IMR-90 (cell line): Measurements from ENCODE around the gene KCNMA1. TPM values are rescaled to one million over a fixed set of nuclear protein-coding genes. Genes with fewer than 3 reads are reported as not detected.

ENCODE experiments used
- ATAC-seq: fragments of 200-7000 bp; cut with Tn5 transposase; 2 replicates; pipeline ENCODE4 v1.9.1; 2020; ENCODE audit warnings: low read depth, mild to moderate bottlenecking, moderate library complexity
- BruUV-seq: library from RNA; stranded (reverse); fragments of 400-500 nt; replicated peaks from 2 replicates; lab custom pipeline; 2021; lab: Mats Ljungman, UMichigan
- CTCF ChIA-PET: fragments of 300-600 bp; formaldehyde crosslinking; extraction: SDS; loops from one replicate; lab custom pipeline; 2021; ENCODE audit warnings: antibody characterized with exemption; lab: Yijun Ruan, JAX
- POLR2A ChIA-PET: fragments of 300-600 bp; sonication (Branson Sonifier 250); formaldehyde crosslinking; loops from one replicate; lab custom pipeline; 2022; ENCODE audit warnings: antibody characterized with exemption; ENCODE audit not compliant: unreplicated experiment; lab: Charles Lee
- DNase-seq: peaks from one replicate; pipeline ENCODE4 v3.0.0; 2013
- H2AFZ ChIP-seq: replicated peaks from 2 replicates; pipeline ENCODE3; 2013; ENCODE audit warnings: low read length, mild to moderate bottlenecking; ENCODE audit not compliant: poor library complexity
- H2AK5ac ChIP-seq: 2 replicates; pipeline ENCODE4 v1.6.1; 2013; ENCODE audit warnings: low read depth, low read length, inconsistent platforms
- H2AK9ac ChIP-seq: replicated peaks from 2 replicates; pipeline ENCODE3; 2013; ENCODE audit warnings: mild to moderate bottlenecking, low read depth, low read length, moderate library complexity; ENCODE audit not compliant: poor library complexity
- H2BK120ac ChIP-seq: 2 replicates; pipeline ENCODE4 v1.6.1; 2013; ENCODE audit warnings: low read depth, low read length, inconsistent platforms
- H2BK15ac ChIP-seq: 3 replicates; pipeline ENCODE4 v1.6.1; 2013; ENCODE audit warnings: low read depth, low read length, inconsistent platforms
- H2BK20ac ChIP-seq: 2 replicates; pipeline ENCODE4 v1.6.1; 2013; ENCODE audit warnings: low read depth, mild to moderate bottlenecking, inconsistent platforms, low read length, moderate library complexity
- H2BK5ac ChIP-seq: 2 replicates; pipeline ENCODE4 v1.6.1; 2013; ENCODE audit warnings: mild to moderate bottlenecking, low read depth, low read length, inconsistent platforms; ENCODE audit not compliant: poor library complexity, severe bottlenecking
- H3K14ac ChIP-seq: replicated peaks from 2 replicates; pipeline ENCODE4 v1.6.1; 2013; ENCODE audit warnings: low read depth, low read length, inconsistent platforms
- H3K18ac ChIP-seq: 2 replicates; pipeline ENCODE4 v1.6.1; 2013; ENCODE audit warnings: low read depth, low read length, control low read depth
- H3K23ac ChIP-seq: 2 replicates; pipeline ENCODE4 v1.6.1; 2013; ENCODE audit warnings: low read depth, low read length, inconsistent platforms
- H3K27ac ChIP-seq: 2 replicates; pipeline ENCODE4 v1.5.1; 2013; ENCODE audit warnings: mild to moderate bottlenecking, control low read depth, low read length; ENCODE audit not compliant: insufficient read depth
- H3K27me3 ChIP-seq: 2 replicates; pipeline ENCODE4 v1.6.1; 2013; ENCODE audit warnings: low read length; ENCODE audit not compliant: control insufficient read depth, insufficient read depth
- H3K36me3 ChIP-seq: 2 replicates; pipeline ENCODE4 v1.6.1; 2013; ENCODE audit warnings: low read length, mixed read lengths; ENCODE audit not compliant: control insufficient read depth, insufficient read depth
- H3K4ac ChIP-seq: 2 replicates; pipeline ENCODE4 v1.6.1; 2013; ENCODE audit warnings: low read depth, low read length, inconsistent platforms
- H3K4me1 ChIP-seq: 2 replicates; pipeline ENCODE4 v1.6.1; 2013; ENCODE audit warnings: low read length, mixed read lengths; ENCODE audit not compliant: control insufficient read depth, insufficient read depth
- H3K4me2 ChIP-seq: 2 replicates; pipeline ENCODE4 v1.6.1; 2013; ENCODE audit warnings: low read depth, mild to moderate bottlenecking, control low read depth, low read length, moderate library complexity
- H3K4me3 ChIP-seq: 2 replicates; pipeline ENCODE4 v1.5.1; 2013; ENCODE audit warnings: low read depth, mild to moderate bottlenecking, control low read depth, low read length, moderate library complexity; ENCODE audit not compliant: insufficient read depth
- H3K56ac ChIP-seq: 2 replicates; pipeline ENCODE4 v1.6.1; 2013; ENCODE audit warnings: low read length, inconsistent platforms; ENCODE audit not compliant: insufficient read depth; ENCODE audit errors: extremely low read depth
- H3K79me1 ChIP-seq, 2 experiments: 2 replicates each; pipeline ENCODE4 v1.6.1; 2013; ENCODE audit warnings: low read length in 2 of 2, inconsistent platforms in 1 of 2, low read depth in 1 of 2
- H3K9ac ChIP-seq: 2 replicates; pipeline ENCODE4 v1.6.1; 2013; ENCODE audit warnings: low read depth, low read length, control low read depth
- H3K9me1 ChIP-seq: 2 replicates; pipeline ENCODE4 v1.6.1; 2013; ENCODE audit warnings: low read length, inconsistent platforms; ENCODE audit not compliant: insufficient read depth
- H3K9me3 ChIP-seq: 2 replicates; pipeline ENCODE4 v1.6.1; 2013; ENCODE audit warnings: low read length; ENCODE audit not compliant: control insufficient read depth, insufficient read depth
- H4K20me1 ChIP-seq: 2 replicates; pipeline ENCODE4 v1.6.1; 2013; ENCODE audit warnings: low read length, inconsistent platforms; ENCODE audit not compliant: insufficient read depth
- H4K5ac ChIP-seq: 2 replicates; pipeline ENCODE4 v1.6.1; 2013; ENCODE audit warnings: mild to moderate bottlenecking, low read depth, low read length, control low read depth
- H4K8ac ChIP-seq, 2 experiments: 2 replicates each; pipeline ENCODE4 v1.6.1; 2013; ENCODE audit warnings: low read depth in 2 of 2, low read length in 2 of 2, control low read depth in 1 of 2, inconsistent platforms in 1 of 2
- H4K91ac ChIP-seq: 2 replicates; pipeline ENCODE4 v1.6.1; 2013; ENCODE audit warnings: low read depth, low read length, inconsistent platforms; ENCODE audit not compliant: insufficient read depth
- CEBPB ChIP-seq: IDR thresholded peaks from 2 replicates; pipeline ENCODE4 v1.6.1; 2012; ENCODE audit warnings: low read depth, low read length, improper control_type of control experiment
- SMC3 ChIP-seq: fragments of 150-350 bp; IDR thresholded peaks from 2 replicates; pipeline ENCODE4 v1.6.1; 2016; ENCODE audit warnings: low read depth, mild to moderate bottlenecking, antibody characterized with exemption, low read length, moderate library complexity
- WGBS, 2 experiments: methylation state at CpG; one replicate each; pipeline versions ENCODE4 v1.1.5 to v1.1.7; 2013; ENCODE audit warnings: missing lambda C conversion rate in 2 of 2; ENCODE audit not compliant: insufficient read length in 1 of 2; ENCODE audit errors: extremely low coverage in 2 of 2; 5-methylcytosine and 5-hydroxymethylcytosine counted together
- dilution Hi-C: fragments of 300-500 bp; cut with HindIII; formaldehyde crosslinking; loops from one replicate; pipeline ENCODE4 v1.14.3; 2018; ENCODE audit warnings: low sequenced_read_pairs; ENCODE audit not compliant: unreplicated experiment
- in situ Hi-C: fragments of 300-500 bp; cut with MboI; formaldehyde crosslinking; loops from 3 replicates; pipeline ENCODE4 v1.14.3; 2019; ENCODE audit warnings: low sequenced_read_pairs, inconsistent platforms, mixed read lengths
- intact Hi-C: fragments of 100-400 bp; cut with micrococcal nuclease; formaldehyde crosslinking; loops from 2 replicates; pipeline ENCODE4 v1.10.0; 2022
- polyA plus RNA-seq, 3 experiments: library from polyadenylated mRNA; depleted of rRNA; stranded (reverse); fragments of >200 nt; gene quantifications; 2 replicates each; pipeline ENCODE4 v1.2.3, GENCODE V29; 2012; ENCODE audit warnings: low replicate concordance in 1 of 3
- total RNA-seq: library from RNA; depleted of rRNA; stranded (reverse); fragments of >200 nt; gene quantifications from 2 replicates; pipeline ENCODE4 v1.2.3, GENCODE V29; 2012

KCNMA1 gene
- total and polyA plus RNA-seq, 2 of the 4 experiments (the other 2 are of a cell fraction) = 25.6 to 29.6 TPM

GRCh38 chr10:77072836-77073662 is 564.6 kb downstream of the KCNMA1 start:
- no peak overlapping the region for H2AK5ac ChIP-seq
- H3K4me3 ChIP-seq = no peak overlapping the region
- BruUV-seq = no TSS peak
- H3K9ac ChIP-seq = no peak overlapping the region
- peaks cover 4% of the 10 kb centered on the region; the same call in 1 of the 2 replicates for H3K9me1 ChIP-seq
- H2AK9ac ChIP-seq = no peak overlapping the region
- H2BK5ac ChIP-seq = no peak overlapping the region
- H3K9me3 ChIP-seq = no peaks in the 10 kb centered on the region
- no peaks in the 10 kb centered on the region for H3K4me1 ChIP-seq
- peak; percentile 19 for DNase-seq
- intact Hi-C loops (no loop called here), dilution Hi-C loops (no loop called here), in situ Hi-C loops (no loop called here)
- H4K5ac ChIP-seq = no peak overlapping the region
- no peak overlapping the region for H2AFZ ChIP-seq
- H2BK120ac ChIP-seq = no peak overlapping the region
- no peaks in the 10 kb centered on the region for H3K27me3 ChIP-seq
- H3K23ac ChIP-seq = no peak overlapping the region
- H3K4ac ChIP-seq = no peak overlapping the region
- POLR2A ChIA-PET = no interaction called here
- no peak overlapping the region for H2BK15ac ChIP-seq
- H3K56ac ChIP-seq = no peak overlapping the region
- H3K14ac ChIP-seq = no peak overlapping the region
- WGBS, 2 experiments = 40% methylated on average over 1 of the region's 13 CpGs; no CpG with 5 or more reads in 1 of the 2 experiments
- H2BK20ac ChIP-seq = no peak overlapping the region
- no peaks in the 10 kb centered on the region for H3K36me3 ChIP-seq
- TF ChIP-seq SMC3 = no peak
- peak; percentile 88 for TF ChIP-seq CEBPB
- CTCF ChIA-PET = interaction anchor here (0.5 kb wide), 1 partner anchor 31 kb away, joined by 4 read pairs; no protein-coding TSS in a partner anchor
- ATAC-seq = peak; percentile 14
- no peaks in the 10 kb centered on the region for H3K79me1 ChIP-seq
- no peak overlapping the region for H3K18ac ChIP-seq
- no peaks in the 10 kb centered on the region for H4K20me1 ChIP-seq
- H3K4me2 ChIP-seq = no peak overlapping the region
- H3K27ac ChIP-seq = no peak overlapping the region
- no peak overlapping the region for H4K91ac ChIP-seq
- H4K8ac ChIP-seq = no peak overlapping the region
